HG02852 (cell line): Measurements from ENCODE around the gene GPR132.
"Not testable (repeated sequence)": the region's sequence is repeated elsewhere in the genome, so short reads cannot be mapped to it uniquely, and the experiment has no call there.

Experiments
- ATAC-seq: cut with Tn5 transposase; IDR thresholded peaks from one replicate; pipeline ENCODE4 v1.9.1; 2021; ENCODE audit warnings: mild to moderate bottlenecking, moderate library complexity; ENCODE audit not compliant: unreplicated experiment

Gene GPR132

GRCh38 chr14:105091517-105092170 lies 26.4 kb upstream of the GPR132 start:
- ATAC-seq: no peak

GRCh38 chr14:105091054-105091516 lies 25.9 kb upstream of the GPR132 start:
- ATAC-seq: no peak

DNA sequence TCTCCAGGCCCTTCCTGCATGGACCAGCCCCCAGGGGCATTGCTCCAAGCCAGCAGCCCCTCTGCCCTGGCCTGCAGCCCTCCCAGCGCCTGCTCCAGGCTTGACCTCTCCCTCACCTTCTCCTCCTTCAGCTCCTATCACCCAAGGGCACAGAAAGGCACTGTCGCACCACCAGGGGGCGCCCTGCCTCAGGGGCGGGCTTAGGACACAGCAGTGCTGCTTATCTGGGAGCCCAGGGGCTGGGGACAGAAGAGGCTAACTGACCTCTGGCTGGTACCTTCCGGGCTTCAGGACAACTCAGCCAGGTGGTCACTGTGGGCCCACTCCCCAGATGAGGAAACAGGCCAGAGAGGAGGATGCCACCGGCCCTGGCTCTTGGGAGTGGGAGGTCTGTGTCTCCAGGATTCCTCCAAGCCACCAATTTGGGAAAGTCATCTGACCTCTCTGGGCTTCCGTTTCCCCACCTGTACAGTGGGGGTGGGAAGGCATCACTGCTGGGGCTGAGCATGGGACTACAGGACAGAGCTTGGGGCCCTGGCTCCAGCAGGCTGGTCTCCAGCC lies 25.3 kb upstream of the GPR132 start:
- ATAC-seq: peak; percentile 30

DNA sequence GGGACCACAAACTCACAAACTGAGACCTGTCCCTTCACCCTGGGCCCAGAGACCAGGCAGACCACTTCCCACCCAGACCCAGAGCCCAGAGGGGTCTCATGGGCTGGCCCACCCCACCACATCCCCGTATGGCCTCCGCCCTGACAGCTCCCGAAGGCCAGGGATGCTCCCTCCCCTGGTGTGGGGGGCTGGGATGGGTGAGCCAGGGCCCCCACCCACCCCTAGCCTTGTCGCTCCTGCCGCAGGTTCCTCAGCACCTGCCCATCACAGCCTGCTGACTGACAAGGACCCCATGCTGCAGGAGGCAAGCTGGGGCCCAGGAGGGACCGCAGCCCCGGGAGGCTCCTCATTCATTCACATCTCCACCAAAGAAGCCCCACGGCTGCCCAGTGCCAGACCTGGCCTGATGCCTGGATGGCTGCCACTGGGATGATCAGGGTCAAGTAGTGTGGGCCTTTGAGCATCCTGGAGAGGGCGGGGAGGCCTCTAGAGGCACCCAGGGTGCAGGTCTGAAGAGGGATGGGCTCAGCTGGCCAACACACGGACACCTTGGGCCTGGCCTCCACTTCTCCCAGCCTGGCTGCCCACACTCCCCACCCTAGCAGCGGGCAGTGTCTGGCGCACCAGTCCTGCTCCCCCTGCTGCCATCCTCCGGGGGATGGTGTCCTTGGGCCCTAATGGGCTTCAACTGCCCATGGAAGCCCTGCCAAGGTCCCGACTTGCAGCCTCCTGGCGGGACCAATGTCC lies 24.7 kb upstream of the GPR132 start:
- no peak for ATAC-seq

- no peak for ATAC-seq
Measured at GRCh38 chr14:105088812-105089745, 23.8 kb upstream of the GPR132 start.

DNA sequence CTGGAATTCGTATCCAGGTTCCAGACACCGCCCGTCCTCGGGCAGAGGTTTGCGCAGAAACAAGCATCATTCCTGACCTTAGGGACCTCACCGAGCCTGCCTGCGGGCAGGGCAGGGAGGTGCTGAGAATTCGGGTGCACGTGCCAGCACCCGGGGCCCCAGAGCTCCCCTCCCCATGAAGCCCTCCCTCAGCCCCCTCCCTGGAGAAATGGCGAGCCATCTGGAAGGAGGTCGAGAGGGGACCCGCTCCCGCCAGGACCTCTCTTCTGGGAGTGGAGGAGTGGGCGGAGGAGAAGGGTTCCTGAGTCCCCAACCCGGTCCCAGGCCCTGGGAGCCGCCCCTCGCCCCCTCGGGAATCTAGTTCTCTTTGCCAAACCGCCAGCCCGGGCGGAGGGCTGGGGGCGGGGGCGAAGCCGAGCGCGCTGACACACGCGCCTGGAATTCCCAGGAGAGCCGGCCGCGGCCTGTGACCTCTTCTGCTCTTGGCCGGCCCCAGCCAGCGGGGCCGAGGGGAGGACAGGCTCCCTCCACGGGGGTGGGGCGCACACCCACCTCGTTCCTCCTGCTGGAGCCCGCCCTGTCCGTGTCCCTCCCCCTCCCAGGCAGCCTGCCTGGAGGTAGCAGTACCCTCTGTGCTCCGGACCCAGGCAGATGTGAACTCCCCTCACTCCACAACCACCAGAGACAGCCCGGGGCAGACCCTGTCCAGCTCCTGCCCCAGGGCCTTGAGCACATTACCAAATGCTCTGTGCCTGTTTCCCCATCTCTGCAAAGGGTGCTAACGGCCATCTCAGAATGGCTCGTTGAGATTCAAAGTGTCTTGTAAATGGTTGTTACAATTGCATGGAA lies 23.0 kb upstream of the GPR132 start:
- no peak for ATAC-seq

GRCh38 chr14:105087308-105087962 lies 22.2 kb upstream of the GPR132 start:
- ATAC-seq: no peak

DNA sequence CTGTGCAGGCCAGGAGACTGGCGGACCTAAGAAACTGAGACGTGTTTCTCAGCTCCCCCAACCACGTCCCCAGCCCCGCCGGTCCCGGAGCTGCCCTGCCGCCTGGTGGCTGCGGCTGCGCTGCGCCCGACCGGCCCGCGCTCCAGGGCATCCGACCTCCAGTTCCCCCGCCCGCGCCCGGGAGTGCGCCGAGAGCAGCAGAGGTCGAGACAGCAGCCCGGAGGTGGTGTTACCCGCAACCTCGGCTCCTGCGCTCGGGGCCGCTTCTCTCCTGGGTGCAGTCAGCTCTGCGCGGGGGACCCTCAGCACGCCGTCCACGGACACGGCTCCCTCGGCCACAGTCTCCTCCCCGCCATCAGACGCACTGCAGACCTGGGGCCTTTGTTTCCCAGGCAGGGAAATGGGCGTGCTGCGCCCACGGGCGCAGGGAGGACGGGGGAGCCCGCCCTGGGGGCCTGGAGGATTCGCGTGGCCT lies 21.6 kb upstream of the GPR132 start:
- no peak for ATAC-seq

- no peak for ATAC-seq
Measured at GRCh38 chr14:105085766-105086165, 20.5 kb upstream of the GPR132 start.

DNA sequence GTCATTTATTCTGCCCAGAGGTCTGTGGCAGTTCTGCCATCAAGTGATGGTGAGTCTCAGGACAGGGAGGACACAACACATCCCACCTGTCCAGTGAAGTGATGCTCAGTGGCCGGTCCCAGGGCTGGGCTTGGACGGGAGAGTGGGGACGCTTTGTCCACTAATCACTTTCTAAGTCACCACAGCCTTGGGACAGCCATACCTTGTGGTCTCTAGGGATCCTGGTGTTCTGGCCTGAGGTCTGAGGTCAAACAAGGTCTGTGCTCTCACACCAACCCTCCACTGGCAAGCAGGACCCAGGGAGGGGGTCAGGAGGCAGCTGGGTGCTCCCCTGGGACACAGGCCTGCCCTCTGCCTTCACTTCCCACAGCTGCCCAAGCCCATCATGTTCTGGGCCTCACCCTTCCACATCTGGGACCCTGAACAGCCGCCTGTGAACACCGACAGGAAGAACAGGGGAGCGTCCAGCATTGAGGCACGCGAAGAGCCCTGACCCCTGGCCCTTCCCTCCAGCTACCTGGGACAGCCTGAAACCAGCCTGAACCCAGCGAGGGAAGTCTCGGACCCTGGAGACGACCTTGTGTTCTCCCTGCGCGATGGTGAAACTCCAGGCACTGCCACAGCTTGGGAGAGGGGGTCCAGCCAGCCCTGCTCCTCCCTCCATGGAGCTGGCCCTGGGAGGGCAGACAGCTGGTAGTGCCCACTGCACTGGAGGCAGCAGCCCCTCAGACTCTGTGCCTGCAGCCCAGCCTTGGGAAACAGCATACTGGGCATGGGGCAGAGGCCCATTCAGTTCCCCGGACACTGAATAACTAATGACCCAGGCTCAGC lies 19.7 kb upstream of the GPR132 start:
- ATAC-seq: no peak

DNA sequence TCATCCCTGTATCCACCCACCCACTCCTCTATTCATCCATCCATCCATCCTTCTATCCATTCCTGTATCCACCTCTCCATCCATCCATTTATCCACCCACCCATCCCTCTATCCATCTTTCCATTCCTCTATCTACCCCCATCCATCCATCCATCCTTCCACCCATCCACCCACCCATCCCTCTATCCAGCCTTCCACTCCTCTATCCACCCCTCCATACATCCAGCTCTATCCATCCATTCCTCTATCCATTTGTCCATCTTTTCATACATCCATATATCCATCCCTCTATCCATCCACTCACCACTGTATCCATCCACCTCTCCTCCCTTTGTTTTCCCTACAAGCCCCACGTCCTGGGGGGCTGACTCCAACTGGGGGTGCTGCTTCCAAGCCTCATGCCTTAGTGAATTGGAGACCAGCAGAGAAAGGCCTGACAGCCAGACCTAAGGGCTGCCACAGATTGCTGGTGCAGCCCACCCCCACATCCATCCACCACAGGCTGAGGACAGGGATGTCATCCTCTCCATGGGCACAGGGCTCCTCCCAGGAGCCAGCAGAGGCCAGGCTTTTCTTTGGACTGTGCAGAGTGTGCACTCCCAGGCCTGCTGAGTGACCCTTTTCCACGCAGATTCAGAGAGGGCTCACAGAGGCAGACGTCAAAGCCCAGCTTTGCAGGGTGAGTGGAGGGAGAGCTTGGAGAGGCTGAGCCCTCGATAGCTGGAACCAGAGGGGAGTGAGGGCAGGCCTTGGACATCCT lies 18.9 kb upstream of the GPR132 start:
- no peak for ATAC-seq

- no peak for ATAC-seq
Measured at GRCh38 chr14:105082703-105083102, 17.5 kb upstream of the GPR132 start.

DNA sequence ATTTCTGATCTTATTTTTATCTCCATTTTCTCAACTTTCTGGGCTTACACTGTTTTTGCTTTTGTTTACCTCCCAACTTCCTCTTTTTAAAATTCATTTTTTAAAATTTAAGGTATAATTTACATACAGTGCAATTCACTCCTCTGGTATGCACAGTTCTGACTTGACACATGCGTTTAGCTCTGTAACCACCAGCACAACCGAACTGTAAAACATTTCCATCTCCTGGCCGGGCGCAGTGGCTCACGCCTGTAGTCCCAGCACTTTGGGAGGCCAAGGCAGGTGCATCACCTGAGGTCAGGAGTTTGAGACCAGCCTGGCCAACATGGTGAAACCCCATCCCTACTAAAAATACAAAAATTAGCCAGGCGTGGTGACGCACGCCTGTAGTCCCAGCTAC lies 16.2 kb upstream of the GPR132 start:
- ATAC-seq: not testable (repeated sequence)

DNA sequence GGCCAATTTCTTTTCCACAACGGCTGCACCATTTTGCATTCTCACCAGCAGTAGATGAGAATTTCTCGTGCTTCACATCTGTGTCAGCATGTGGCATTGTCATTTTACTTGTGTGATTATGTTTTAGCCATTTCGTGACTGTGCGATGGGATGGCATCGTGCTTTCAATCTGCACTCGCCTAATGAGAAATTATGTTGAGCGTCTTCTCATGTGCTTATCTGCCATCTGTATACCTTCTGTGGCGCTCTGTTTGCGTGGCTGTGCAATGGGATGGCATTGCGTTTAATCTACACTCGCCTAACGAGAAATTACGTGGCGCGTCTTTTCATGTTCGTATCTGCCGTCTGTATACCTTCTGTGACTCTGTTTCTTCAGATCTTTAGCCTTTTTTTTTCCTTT lies 14.9 kb upstream of the GPR132 start:
- ATAC-seq: no peak

DNA sequence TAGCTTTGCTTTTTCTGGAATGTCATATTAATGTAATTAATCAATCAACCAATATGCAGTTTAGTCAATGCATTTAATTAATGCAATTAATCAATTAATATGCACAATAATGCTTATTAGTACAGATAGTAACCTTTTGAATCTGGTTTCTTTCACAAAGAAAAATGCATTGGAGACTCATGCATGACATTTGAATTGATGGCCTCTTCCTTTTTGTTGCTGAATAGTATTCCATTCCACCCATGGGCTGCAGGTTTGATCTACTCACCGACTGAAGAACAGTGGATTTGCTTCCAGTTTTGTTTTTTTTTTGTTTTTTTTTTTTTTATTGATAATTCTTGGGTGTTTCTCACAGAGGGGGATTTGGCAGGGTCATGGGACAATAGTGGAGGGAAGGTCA lies 13.1 kb upstream of the GPR132 start:
- no peak for ATAC-seq

GRCh38 chr14:105077649-105077995 lies 12.4 kb upstream of the GPR132 start:
- no peak for ATAC-seq

DNA sequence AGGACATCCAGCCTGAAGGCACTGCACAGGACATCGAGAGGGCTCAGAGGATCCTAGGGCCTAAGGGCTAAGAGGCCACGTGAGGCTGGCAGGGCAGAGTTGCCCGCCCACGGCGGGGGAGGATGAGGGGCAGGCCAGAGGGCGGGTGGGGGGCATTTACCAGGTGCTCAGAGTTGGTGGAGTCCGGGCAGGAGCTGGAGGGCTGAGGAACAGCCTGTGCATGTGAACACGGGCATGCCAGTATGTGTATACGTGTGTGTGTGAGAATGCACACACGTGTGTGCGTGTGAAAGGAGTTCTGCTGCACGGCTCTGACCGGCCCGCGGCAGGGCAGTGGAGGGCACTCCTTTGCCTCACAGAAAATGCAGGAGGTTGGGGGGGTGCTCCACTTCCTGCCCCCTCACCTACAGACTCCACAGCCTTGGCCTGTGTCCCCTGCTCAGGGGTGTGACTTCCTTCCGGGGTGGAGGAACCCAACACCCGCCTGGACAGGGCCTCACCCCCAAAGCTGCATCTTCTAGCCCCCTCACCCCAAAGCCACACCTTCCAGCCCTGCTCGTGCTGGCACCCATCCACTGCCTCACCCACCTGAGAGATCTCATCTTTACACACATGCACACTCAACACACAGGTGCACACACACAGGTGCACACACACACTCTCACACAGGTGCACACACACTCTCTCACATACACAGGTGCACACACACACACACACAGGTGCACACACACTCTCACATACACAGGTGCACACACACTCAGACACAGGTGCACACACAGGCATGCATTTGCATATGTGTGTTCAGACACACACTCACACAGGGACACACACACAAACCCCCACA lies 11.8 kb upstream of the GPR132 start:
- ATAC-seq: no peak
